HepG2 (cell line): ENCODE results near the gene FGGY. TPM values are rescaled to one million over a fixed set of nuclear protein-coding genes. Genes with fewer than 3 reads are reported as not detected.

Experiments used
- ATAC-seq: fragments of 200-7000 bp; cut with Tn5 transposase; 3 replicates; pipeline ENCODE4 v1.9.1; 2020; ENCODE audit warnings: mild to moderate bottlenecking, moderate library complexity
- BruUV-seq: library from RNA; stranded (reverse); fragments of 400-500 nt; replicated peaks from 2 replicates; lab custom pipeline; 2021; lab: Mats Ljungman, UMichigan
- CTCF ChIA-PET: fragments of 300-600 bp; formaldehyde crosslinking; extraction: SDS; loops from one replicate; lab custom pipeline; 2021; ENCODE audit warnings: low total read pairs, inconsistent platforms, low intra/inter-chr PET ratio; lab: Yijun Ruan, JAX
- POLR2A ChIA-PET: fragments of 350-600 bp; sonication (Branson Sonifier 250); formaldehyde crosslinking; loops from one replicate; lab custom pipeline; 2020; ENCODE audit warnings: antibody characterized with exemption, inconsistent platforms; lab: Yijun Ruan, JAX
- DNase-seq: peaks from one replicate; pipeline ENCODE4 v3.0.0-alpha.2; 2015; ENCODE audit warnings: low spot score
- FAIRE-seq: peaks from 3 replicates; lab custom pipeline; 2011; peaks lifted over from hg19 to GRCh38; lab: Jason Lieb, UNC
- H2AFZ ChIP-seq: one replicate; pipeline ENCODE4 v1.6.1; 2011; ENCODE audit warnings: low read length, inconsistent platforms
- H3K27ac ChIP-seq: fragments of 300-600 bp; 3 replicates; pipeline ENCODE4 v1.8.0; 2011; ENCODE audit warnings: mixed run types, mild to moderate bottlenecking, mixed read lengths, low read length, inconsistent platforms; ENCODE audit not compliant: insufficient read depth; ENCODE audit errors: extremely low read length
- H3K27me3 ChIP-seq, 2 experiments: fragments of 200-600 bp in 1 of 2; 2 replicates in 1 of 2; 3 replicates in 1 of 2; pipeline versions ENCODE4 v1.6.0 to v1.8.0; 2011; ENCODE audit warnings: low read length in 2 of 2, mild to moderate bottlenecking in 2 of 2, moderate library complexity in 2 of 2, inconsistent platforms in 1 of 2; ENCODE audit not compliant: insufficient read depth in 2 of 2, control insufficient read depth in 1 of 2
- H3K36me3 ChIP-seq, 2 experiments: fragments of 200-600 bp in 1 of 2; replicated peaks in 1 of 2; 2 replicates in 1 of 2; 3 replicates in 1 of 2; pipeline versions ENCODE4 v1.5.1 to v1.8.0; 2011; ENCODE audit warnings: low read length in 2 of 2, inconsistent platforms in 1 of 2; ENCODE audit not compliant: insufficient read depth in 2 of 2, control insufficient read depth in 1 of 2
- H3K4me1 ChIP-seq: 2 replicates; pipeline ENCODE4 v1.5.1; 2012; ENCODE audit warnings: low read length, inconsistent platforms; ENCODE audit not compliant: insufficient read depth
- H3K4me2 ChIP-seq: 2 replicates; pipeline ENCODE4 v1.6.0; 2011; ENCODE audit warnings: low read depth, low read length, inconsistent platforms
- H3K4me3 ChIP-seq, 3 experiments: fragments of 200-600 bp in 1 of 3; sonication (generic), shearing (Covaris generic) in 1 of 3; replicated peaks in 1 of 3; 2 replicates each; pipeline ENCODE4 v1.5.1; 2011 to 2016; ENCODE audit warnings: low read length in 3 of 3, inconsistent platforms in 2 of 3, low read depth in 2 of 3, mild to moderate bottlenecking in 2 of 3, control low read depth in 1 of 3, mixed read lengths in 1 of 3; ENCODE audit not compliant: insufficient read depth in 1 of 3
- H3K79me2 ChIP-seq: one replicate; pipeline ENCODE4 v1.6.1; 2011; ENCODE audit warnings: low read length, inconsistent platforms; ENCODE audit not compliant: insufficient read depth
- H3K9ac ChIP-seq: 2 replicates; pipeline ENCODE4 v1.6.0; 2011; ENCODE audit warnings: mild to moderate bottlenecking, low read depth, low read length, inconsistent platforms; ENCODE audit not compliant: insufficient read depth
- H3K9me3 ChIP-seq: 2 replicates; pipeline ENCODE4 v1.5.1; 2012; ENCODE audit warnings: mild to moderate bottlenecking, low read length
- H4K20me1 ChIP-seq: 2 replicates; pipeline ENCODE4 v1.6.0; 2011; ENCODE audit warnings: inconsistent platforms, mild to moderate bottlenecking, low read length, moderate library complexity; ENCODE audit not compliant: insufficient read depth
- GZF1 ChIP-seq: sonication (generic); formaldehyde crosslinking; IDR thresholded peaks from 2 replicates; pipeline ENCODE4 v1.5.1; 2020; ENCODE audit warnings: mild to moderate bottlenecking, missing genetic modification reagents
- HHEX ChIP-seq: IDR thresholded peaks from 2 replicates; pipeline ENCODE4 v1.6.1; 2016; ENCODE audit warnings: control low read depth
- HOXA7 ChIP-seq: sonication (generic); formaldehyde crosslinking; IDR thresholded peaks from 2 replicates; pipeline ENCODE4 v1.8.1; 2022; ENCODE audit warnings: mild to moderate bottlenecking, missing genetic modification reagents, moderate library complexity
- JUN ChIP-seq: sonication (generic); formaldehyde crosslinking; IDR thresholded peaks from 2 replicates; pipeline ENCODE4 v1.4.0; 2020; ENCODE audit warnings: mild to moderate bottlenecking, missing genetic modification reagents
- NFIB ChIP-seq: sonication (generic); formaldehyde crosslinking; IDR thresholded peaks from 2 replicates; pipeline ENCODE4 v1.9.0; 2021; ENCODE audit warnings: missing genetic modification reagents, mild to moderate bottlenecking, borderline replicate concordance
- SMC3 ChIP-seq: IDR thresholded peaks from 2 replicates; pipeline ENCODE4 v1.6.1; 2011; ENCODE audit warnings: low read length, improper control_type of control experiment
- SP4 ChIP-seq: sonication (generic); formaldehyde crosslinking; IDR thresholded peaks from 2 replicates; pipeline ENCODE4 v1.8.1; 2023; ENCODE audit warnings: mild to moderate bottlenecking, missing genetic modification reagents
- SYNCRIP ChIP-seq: fragments of 200-400 bp; formaldehyde crosslinking; IDR thresholded peaks from 2 replicates; pipeline ENCODE4 v1.6.1; 2018; ENCODE audit warnings: mild to moderate bottlenecking, low read depth, low read length; ENCODE audit not compliant: insufficient read depth
- ZBTB20 ChIP-seq: sonication (generic); formaldehyde crosslinking; IDR thresholded peaks from 2 replicates; pipeline ENCODE4 v1.8.1; 2023; ENCODE audit warnings: missing genetic modification reagents, low read depth, mild to moderate bottlenecking, borderline replicate concordance
- ZNF12 ChIP-seq: sonication (generic); formaldehyde crosslinking; IDR thresholded peaks from 2 replicates; pipeline ENCODE4 v1.5.0; 2020; ENCODE audit warnings: missing genetic modification reagents
- ZNF205 ChIP-seq: IDR thresholded peaks from 2 replicates; pipeline ENCODE4 v1.6.1; 2018; ENCODE audit warnings: missing biosample characterization, missing genetic modification reagents
- ZNF383 ChIP-seq: sonication (generic); formaldehyde crosslinking; IDR thresholded peaks from 2 replicates; pipeline ENCODE4 v1.4.0; 2020; ENCODE audit warnings: missing genetic modification reagents, mild to moderate bottlenecking, borderline replicate concordance
- ZNF670 ChIP-seq: sonication (generic); formaldehyde crosslinking; IDR thresholded peaks from 2 replicates; pipeline ENCODE4 v1.8.0; 2022; ENCODE audit warnings: mild to moderate bottlenecking, missing genetic modification reagents, borderline replicate concordance
- ZSCAN29 ChIP-seq: sonication (generic); formaldehyde crosslinking; conservative IDR thresholded peaks from 2 replicates; pipeline ENCODE4 v1.4.0; 2020; ENCODE audit warnings: mild to moderate bottlenecking, missing genetic modification reagents
- WGBS: methylation state at CpG from one replicate; pipeline ENCODE4 v1.1.6; 2017; ENCODE audit warnings: low lambda C conversion rate; 5-methylcytosine and 5-hydroxymethylcytosine counted together
- in situ Hi-C: cut with HindIII; loops from 2 replicates; pipeline ENCODE4 v1.10.0; 2017; ENCODE audit warnings: low pct_unique_long_range_greater_than_20kb; ENCODE audit not compliant: extremely low pct_ligation_motif_present
- intact Hi-C: fragments of 100-400 bp; cut with micrococcal nuclease; formaldehyde crosslinking; loops from one replicate; pipeline ENCODE4 v1.10.0; 2022; ENCODE audit not compliant: unreplicated experiment
- polyA plus RNA-seq, 8 experiments: library from polyadenylated mRNA; depleted of rRNA in 3 of 8; stranded (reverse) in 7 of 8; unstranded in 1 of 8; fragments of >200 nt; fragmentation: Illumina TruSeq in 4 of 8; extraction: Trizol in 4 of 8; gene quantifications; 2 replicates each; pipeline versions ENCODE4 v1.2.1 to v1.2.3, GENCODE V29; 2011 to 2016; ENCODE audit warnings: low read depth in 4 of 8, missing spikeins in 1 of 8, mixed read lengths in 1 of 8; ENCODE audit not compliant: insufficient read depth in 1 of 8
- total RNA-seq, 5 experiments: library from RNA; depleted of rRNA; stranded (reverse); fragments of >200 nt; fragmentation: Illumina TruSeq; extraction: Trizol; gene quantifications; 2 replicates each; pipeline ENCODE4 v1.2.3, GENCODE V29; 2016; ENCODE audit warnings: low read depth in 1 of 5
- TF ChIP-seq, protein P1 (sequence below): sonication (generic); formaldehyde crosslinking; IDR thresholded peaks from 2 replicates; pipeline ENCODE4 v1.4.0; 2020; ENCODE audit warnings: mild to moderate bottlenecking, missing genetic modification reagents
- TF ChIP-seq, protein P2 (sequence below): sonication (generic); formaldehyde crosslinking; IDR thresholded peaks from 2 replicates; pipeline ENCODE4 v1.9.0; 2021; ENCODE audit warnings: missing genetic modification reagents, mild to moderate bottlenecking, borderline replicate concordance
- TF ChIP-seq, protein P3 (sequence below): sonication (generic); formaldehyde crosslinking; IDR thresholded peaks from 2 replicates; pipeline ENCODE4 v1.5.0; 2020; ENCODE audit warnings: mild to moderate bottlenecking, missing genetic modification reagents

Gene FGGY
- total and polyA plus RNA-seq, 2 of the 13 experiments (the other 11 are each of a cell fraction or from before 2014, with no cell fraction given), result 15.7 to 27.5 TPM

DNA sequence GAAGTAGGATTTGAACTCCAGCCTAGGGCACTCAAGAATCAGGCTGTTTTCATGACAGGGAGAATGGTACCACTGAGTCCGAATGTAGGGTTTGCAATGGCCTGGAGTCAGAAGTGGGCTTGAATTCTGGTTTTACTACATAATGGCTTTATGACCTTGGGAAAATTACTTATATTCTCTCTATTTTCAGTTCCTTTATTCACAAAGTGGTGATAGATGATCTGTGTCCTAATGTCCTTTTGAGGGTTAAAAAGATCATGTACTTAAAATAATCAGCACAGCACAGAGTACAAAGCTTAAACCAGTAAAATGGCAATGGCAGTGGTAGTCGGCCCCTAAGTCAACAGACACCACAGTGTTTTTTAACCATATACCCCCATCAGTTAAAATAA is 454.1 kb downstream of the FGGY start:
- H3K36me3 ChIP-seq, result no peaks in the 10 kb centered on the region
- H3K4me3 ChIP-seq, result no peak overlapping the region
- no TSS peak for BruUV-seq
- FAIRE-seq, result no peak
- no peaks in the 10 kb centered on the region for H3K9me3 ChIP-seq
- CTCF ChIA-PET, result no interaction called here
- H3K79me2 ChIP-seq, result no peaks in the 10 kb centered on the region
- in situ Hi-C loops, result loop anchor here (10.0 kb wide), 1 partner anchor 1006 kb away; no protein-coding TSS in a partner anchor
- 65% methylated on average over 2 of the region's 2 CpGs for WGBS
- no peaks in the 10 kb centered on the region for H3K27me3 ChIP-seq
- H2AFZ ChIP-seq, result no peak overlapping the region
- no peaks in the 10 kb centered on the region for H4K20me1 ChIP-seq
- no peak overlapping the region for H3K4me2 ChIP-seq
- TF ChIP-seq NFIB, result no peak
- TF ChIP-seq, protein P1, sequence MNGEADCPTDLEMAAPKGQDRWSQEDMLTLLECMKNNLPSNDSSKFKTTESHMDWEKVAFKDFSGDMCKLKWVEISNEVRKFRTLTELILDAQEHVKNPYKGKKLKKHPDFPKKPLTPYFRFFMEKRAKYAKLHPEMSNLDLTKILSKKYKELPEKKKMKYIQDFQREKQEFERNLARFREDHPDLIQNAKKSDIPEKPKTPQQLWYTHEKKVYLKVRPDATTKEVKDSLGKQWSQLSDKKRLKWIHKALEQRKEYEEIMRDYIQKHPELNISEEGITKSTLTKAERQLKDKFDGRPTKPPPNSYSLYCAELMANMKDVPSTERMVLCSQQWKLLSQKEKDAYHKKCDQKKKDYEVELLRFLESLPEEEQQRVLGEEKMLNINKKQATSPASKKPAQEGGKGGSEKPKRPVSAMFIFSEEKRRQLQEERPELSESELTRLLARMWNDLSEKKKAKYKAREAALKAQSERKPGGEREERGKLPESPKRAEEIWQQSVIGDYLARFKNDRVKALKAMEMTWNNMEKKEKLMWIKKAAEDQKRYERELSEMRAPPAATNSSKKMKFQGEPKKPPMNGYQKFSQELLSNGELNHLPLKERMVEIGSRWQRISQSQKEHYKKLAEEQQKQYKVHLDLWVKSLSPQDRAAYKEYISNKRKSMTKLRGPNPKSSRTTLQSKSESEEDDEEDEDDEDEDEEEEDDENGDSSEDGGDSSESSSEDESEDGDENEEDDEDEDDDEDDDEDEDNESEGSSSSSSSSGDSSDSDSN (CRISPR knock-in tag), result no peak
- TF ChIP-seq JUN (CRISPR knock-in tag), result no peak
- TF ChIP-seq ZSCAN29 (CRISPR knock-in tag), result no peak
- TF ChIP-seq, protein P2, sequence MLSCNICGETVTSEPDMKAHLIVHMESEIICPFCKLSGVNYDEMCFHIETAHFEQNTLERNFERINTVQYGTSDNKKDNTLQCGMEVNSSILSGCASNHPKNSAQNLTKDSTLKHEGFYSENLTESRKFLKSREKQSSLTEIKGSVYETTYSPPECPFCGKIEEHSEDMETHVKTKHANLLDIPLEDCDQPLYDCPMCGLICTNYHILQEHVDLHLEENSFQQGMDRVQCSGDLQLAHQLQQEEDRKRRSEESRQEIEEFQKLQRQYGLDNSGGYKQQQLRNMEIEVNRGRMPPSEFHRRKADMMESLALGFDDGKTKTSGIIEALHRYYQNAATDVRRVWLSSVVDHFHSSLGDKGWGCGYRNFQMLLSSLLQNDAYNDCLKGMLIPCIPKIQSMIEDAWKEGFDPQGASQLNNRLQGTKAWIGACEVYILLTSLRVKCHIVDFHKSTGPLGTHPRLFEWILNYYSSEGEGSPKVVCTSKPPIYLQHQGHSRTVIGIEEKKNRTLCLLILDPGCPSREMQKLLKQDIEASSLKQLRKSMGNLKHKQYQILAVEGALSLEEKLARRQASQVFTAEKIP, result no peak
- TF ChIP-seq HOXA7 (CRISPR knock-in tag), result no peak
- no peak for TF ChIP-seq GZF1 (CRISPR knock-in tag)
- no peak for TF ChIP-seq ZNF12
- TF ChIP-seq SYNCRIP, result no peak
- no peak for TF ChIP-seq ZNF670 (CRISPR knock-in tag)
- TF ChIP-seq HHEX (CRISPR knock-in tag), result no peak
- no peak for TF ChIP-seq ZBTB20 (CRISPR knock-in tag)
- TF ChIP-seq SMC3, result no peak
- TF ChIP-seq ZNF383, result no peak
- no peak for TF ChIP-seq ZNF205 (CRISPR knock-in tag)
- TF ChIP-seq SP4, result no peak
- TF ChIP-seq, protein P3, sequence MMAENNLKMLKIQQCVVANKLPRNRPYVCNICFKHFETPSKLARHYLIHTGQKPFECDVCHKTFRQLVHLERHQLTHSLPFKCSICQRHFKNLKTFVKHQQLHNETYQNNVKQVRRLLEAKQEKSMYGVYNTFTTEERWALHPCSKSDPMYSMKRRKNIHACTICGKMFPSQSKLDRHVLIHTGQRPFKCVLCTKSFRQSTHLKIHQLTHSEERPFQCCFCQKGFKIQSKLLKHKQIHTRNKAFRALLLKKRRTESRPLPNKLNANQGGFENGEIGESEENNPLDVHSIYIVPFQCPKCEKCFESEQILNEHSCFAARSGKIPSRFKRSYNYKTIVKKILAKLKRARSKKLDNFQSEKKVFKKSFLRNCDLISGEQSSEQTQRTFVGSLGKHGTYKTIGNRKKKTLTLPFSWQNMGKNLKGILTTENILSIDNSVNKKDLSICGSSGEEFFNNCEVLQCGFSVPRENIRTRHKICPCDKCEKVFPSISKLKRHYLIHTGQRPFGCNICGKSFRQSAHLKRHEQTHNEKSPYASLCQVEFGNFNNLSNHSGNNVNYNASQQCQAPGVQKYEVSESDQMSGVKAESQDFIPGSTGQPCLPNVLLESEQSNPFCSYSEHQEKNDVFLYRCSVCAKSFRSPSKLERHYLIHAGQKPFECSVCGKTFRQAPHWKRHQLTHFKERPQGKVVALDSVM (CRISPR knock-in tag), result no peak
- TF ChIP-seq, all 625 proteins: peak for 0
- Histone ChIP-seq H3K9ac (no peak overlapping the region), H3K4me1 (peaks cover 10% of the 10 kb centered on the region), H3K27ac (no peak overlapping the region)
- DNase-seq, result no peak
- no peak for ATAC-seq
- POLR2A ChIA-PET, result no interaction called here
- intact Hi-C loops, result loop anchor here (10.0 kb wide), 1 partner anchor 826 kb away; no protein-coding TSS in a partner anchor
